HCT116 (cell line): ENCODE data around the gene GRIP2. TPM values are rescaled to one million over a fixed set of nuclear protein-coding genes. Genes with fewer than 3 reads are reported as not detected.

ENCODE experiments used
- ATAC-seq: fragments of 200-7000 bp; cut with Tn5 transposase; 2 replicates; pipeline ENCODE4 v1.9.1; 2020; ENCODE audit warnings: mild to moderate bottlenecking, moderate library complexity
- BruUV-seq: library from RNA; stranded (reverse); fragments of 400-500 nt; replicated peaks from 2 replicates; lab custom pipeline; 2021; lab: Mats Ljungman, UMichigan
- CTCF ChIA-PET: fragments of 300-600 bp; sonication (Branson Sonifier 250); formaldehyde crosslinking; loops from one replicate; lab custom pipeline; 2021; ENCODE audit warnings: antibody characterized with exemption; lab: Charles Lee
- POLR2A ChIA-PET: fragments of 300-600, 350-600 bp; sonication (Branson Sonifier 250); formaldehyde crosslinking; loops from one replicate; lab custom pipeline; 2021; ENCODE audit warnings: antibody characterized with exemption; lab: Charles Lee
- RAD21 ChIA-PET, 2 experiments: fragments of 300-600 bp; sonication (Branson Sonifier 250); formaldehyde crosslinking; loops; one replicate each; lab custom pipeline; 2023; ENCODE audit warnings: low total read pairs in 2 of 2; ENCODE audit not compliant: uncharacterized antibody in 2 of 2, unreplicated experiment in 2 of 2, low non-redundant PET in 1 of 2; lab: Charles Lee
- DNase-seq: peaks from one replicate; pipeline ENCODE4 v3.0.0-alpha.2; 2010; ENCODE audit warnings: low read depth, low spot score
- H2AFZ ChIP-seq: fragments of 200-600 bp; shearing (Covaris generic), sonication (generic); 2 replicates; pipeline ENCODE4 v1.6.1; 2017; ENCODE audit warnings: low read depth, mixed run types, mixed read lengths, antibody characterized with exemption, low read length; ENCODE audit not compliant: poor library complexity, severe bottlenecking
- H3K27ac ChIP-seq: 2 replicates; pipeline ENCODE4 v1.5.1; 2012; ENCODE audit warnings: low read depth, low read length
- H3K27me3 ChIP-seq: fragments of 200-600 bp; sonication (generic); 2 replicates; pipeline ENCODE4 v1.6.1; 2016; ENCODE audit warnings: mixed run types, low read length, mixed read lengths; ENCODE audit not compliant: insufficient read depth
- H3K36me3 ChIP-seq, 2 experiments: fragments of 200-500 bp in 1 of 2; fragments of 200-600 bp in 1 of 2; sonication (Bioruptor generic) in 1 of 2; sonication (generic) in 1 of 2; 2 replicates each; pipeline versions ENCODE4 v1.5.1 to v1.6.1; 2014 to 2016; ENCODE audit warnings: low read length in 2 of 2, inconsistent platforms in 1 of 2, mixed read lengths in 1 of 2, mixed run types in 1 of 2; ENCODE audit not compliant: insufficient read depth in 2 of 2, control insufficient read depth in 1 of 2
- H3K4me1 ChIP-seq, 2 experiments: fragments of 200-600 bp in 1 of 2; sonication (generic) in 1 of 2; 2 replicates each; pipeline versions ENCODE4 v1.5.1 to v1.6.1; 2012 to 2017; ENCODE audit warnings: low read length in 2 of 2, inconsistent platforms in 1 of 2, mild to moderate bottlenecking in 1 of 2, mixed read lengths in 1 of 2, mixed run types in 1 of 2, moderate library complexity in 1 of 2; ENCODE audit not compliant: insufficient read depth in 2 of 2, control insufficient read depth in 1 of 2
- H3K4me2 ChIP-seq: fragments of 200-600 bp; sonication (generic); 2 replicates; pipeline ENCODE4 v1.6.1; 2017; ENCODE audit warnings: mixed run types, low read length, mixed read lengths
- H3K4me3 ChIP-seq, 2 experiments: fragments of 200-600 bp in 1 of 2; sonication (generic) in 1 of 2; replicated peaks in 1 of 2; 2 replicates each; pipeline ENCODE4 v1.5.1; 2011 to 2016; ENCODE audit warnings: low read length in 2 of 2, control low read depth in 1 of 2, low read depth in 1 of 2, mild to moderate bottlenecking in 1 of 2, mixed read lengths in 1 of 2, mixed run types in 1 of 2
- H3K79me2 ChIP-seq: fragments of 200-600 bp; sonication (generic); 2 replicates; pipeline ENCODE4 v1.6.1; 2017; ENCODE audit warnings: mild to moderate bottlenecking, mixed run types, low read length, moderate library complexity, mixed read lengths; ENCODE audit not compliant: insufficient read depth
- H3K9ac ChIP-seq: fragments of 200-600 bp; sonication (generic); 2 replicates; pipeline ENCODE4 v1.6.1; 2016; ENCODE audit warnings: low read length, mixed read lengths
- H3K9me2 ChIP-seq: fragments of 200-600 bp; sonication (generic), shearing (Covaris generic); 2 replicates; pipeline ENCODE4 v1.6.1; 2017; ENCODE audit warnings: mixed run types, mild to moderate bottlenecking, moderate library complexity; ENCODE audit not compliant: insufficient read depth
- H3K9me3 ChIP-seq, 2 experiments: fragments of 200-500 bp in 1 of 2; fragments of 200-600 bp in 1 of 2; sonication (Bioruptor generic) in 1 of 2; sonication (generic) in 1 of 2; 2 replicates each; pipeline ENCODE4 v1.6.1; 2014 to 2017; ENCODE audit warnings: low read length in 2 of 2, mixed read lengths in 2 of 2, inconsistent platforms in 1 of 2, low read depth in 1 of 2, mild to moderate bottlenecking in 1 of 2, mixed run types in 1 of 2, moderate library complexity in 1 of 2; ENCODE audit not compliant: control insufficient read depth in 1 of 2, insufficient read depth in 1 of 2
- H4K20me1 ChIP-seq: fragments of 200-600 bp; sonication (generic), shearing (Covaris generic); 2 replicates; pipeline ENCODE4 v1.6.1; 2017; ENCODE audit warnings: mixed run types, mild to moderate bottlenecking, moderate library complexity; ENCODE audit not compliant: insufficient read depth
- ATF3 ChIP-seq: IDR thresholded peaks from 2 replicates; pipeline ENCODE4 v1.6.1; 2012
- CBX3 ChIP-seq: IDR thresholded peaks from 2 replicates; pipeline ENCODE4 v1.6.1; 2012; ENCODE audit warnings: low read depth
- EGR1 ChIP-seq: IDR thresholded peaks from 2 replicates; pipeline ENCODE4 v1.6.1; 2012; ENCODE audit warnings: low read depth
- ELF1 ChIP-seq: IDR thresholded peaks from 2 replicates; pipeline ENCODE4 v1.6.1; 2012; ENCODE audit warnings: low read depth, borderline replicate concordance
- EZH2 ChIP-seq: fragments of 200-600 bp; sonication (generic); IDR thresholded peaks from 2 replicates; pipeline ENCODE4 v1.6.1; 2017; ENCODE audit warnings: antibody characterized with exemption, mixed run types
- EZH2phosphoT487 ChIP-seq: fragments of 200-600 bp; IDR thresholded peaks from 2 replicates; pipeline ENCODE4 v1.6.1; 2018; ENCODE audit warnings: antibody characterized with exemption, borderline replicate concordance
- JUND ChIP-seq: IDR thresholded peaks from 2 replicates; pipeline ENCODE4 v1.6.1; 2012
- MAX ChIP-seq: IDR thresholded peaks from 2 replicates; pipeline ENCODE4 v1.6.1; 2012
- POLR2A ChIP-seq: IDR thresholded peaks from 2 replicates; pipeline ENCODE4 v1.7.0; 2011; ENCODE audit warnings: borderline replicate concordance; ENCODE audit not compliant: insufficient read depth, insufficient read length; ENCODE audit errors: extremely low read depth
- POLR2AphosphoS5 ChIP-seq: IDR thresholded peaks from 2 replicates; pipeline ENCODE4 v1.6.1; 2011; ENCODE audit warnings: mild to moderate bottlenecking, low read depth, low read length, moderate library complexity
- RAD21 ChIP-seq: IDR thresholded peaks from 2 replicates; pipeline ENCODE4 v1.6.1; 2012; ENCODE audit warnings: low read depth, mild to moderate bottlenecking
- SIN3A ChIP-seq: IDR thresholded peaks from 2 replicates; pipeline ENCODE4 v1.6.1; 2012; ENCODE audit warnings: low read depth
- SP1 ChIP-seq: IDR thresholded peaks from 2 replicates; pipeline ENCODE4 v1.6.1; 2012; ENCODE audit warnings: low read depth
- TCF7L2 ChIP-seq: IDR thresholded peaks from 2 replicates; pipeline ENCODE4 v1.7.0; 2011; ENCODE audit warnings: borderline replicate concordance, inconsistent platforms; ENCODE audit not compliant: insufficient read depth, insufficient read length; ENCODE audit errors: extremely low read depth
- ZBTB33 ChIP-seq: IDR thresholded peaks from 2 replicates; pipeline ENCODE4 v1.6.1; 2011; ENCODE audit warnings: mild to moderate bottlenecking, low read length, moderate library complexity; ENCODE audit not compliant: insufficient replicate concordance; ENCODE audit errors: extremely low read depth
- ZFX ChIP-seq: fragments of 450-650 bp; IDR thresholded peaks from 2 replicates; pipeline ENCODE4 v1.6.1; 2017
- intact Hi-C: fragments of 100-400 bp; cut with micrococcal nuclease; formaldehyde crosslinking; loops from 2 replicates; pipeline ENCODE4 v1.10.0; 2022
- total RNA-seq: library from RNA; stranded (reverse); gene quantifications from one replicate; pipeline ENCODE4 v1.2.1, GENCODE V29; 2021; ENCODE audit not compliant: unreplicated experiment

The GRIP2 gene
- total RNA-seq, 1 experiment from 2014 or later, result 0.34 TPM

GRCh38 chr3:14561051-14561960 is 21.2 kb upstream of the GRIP2 start:
- no peaks in the 10 kb centered on the region; the same call in 1 of the 2 replicates for H3K27me3 ChIP-seq
- no peak overlapping the region for H2AFZ ChIP-seq
- H3K9ac ChIP-seq, result no peak overlapping the region
- no peaks in the 10 kb centered on the region for H3K36me3 ChIP-seq
- DNase-seq, result no peak
- ChIA-PET CTCF (interaction anchor here (1.3 kb wide), 1 partner anchor 13 kb away, joined by 3 read pairs; no protein-coding TSS in a partner anchor), POLR2A (no interaction called here), RAD21 (no interaction called here)
- H3K27ac ChIP-seq, result no peak overlapping the region
- TF ChIP-seq POLR2A, result no peak
- no peaks in the 10 kb centered on the region for H3K79me2 ChIP-seq
- no TSS peak for BruUV-seq
- H4K20me1 ChIP-seq, result no peaks in the 10 kb centered on the region
- H3K9me3 ChIP-seq, result no peaks in the 10 kb centered on the region
- H3K4me3 ChIP-seq, result no peak overlapping the region
- no peaks in the 10 kb centered on the region for H3K9me2 ChIP-seq
- no peaks in the 10 kb centered on the region for H3K4me1 ChIP-seq
- peak; percentile 40; the same call in 1 of the 2 replicates for ATAC-seq
- intact Hi-C loops, result no loop called here
- H3K4me2 ChIP-seq, result no peak overlapping the region

GRCh38 chr3:14560110-14560509 is 20.0 kb upstream of the GRIP2 start:
- BruUV-seq, result no TSS peak

More at GRCh38 chr3:14560110-14560509, 20.0 kb upstream of the GRIP2 start:
- H3K4me2 ChIP-seq, result no peak overlapping the region
- ChIA-PET CTCF (interaction anchor here (1.3 kb wide), 1 partner anchor 12 kb away, joined by 3 read pairs; no protein-coding TSS in a partner anchor), POLR2A (no interaction called here), RAD21 (no interaction called here)
- ATAC-seq (no peak), DNase-seq (no peak)
- no peak overlapping the region for H3K9ac ChIP-seq
- peaks cover 6 to 8% of the 10 kb centered on the region in 2 experiments; a peak in 2 of 4 replicates for H3K4me1 ChIP-seq
- H3K79me2 ChIP-seq, result no peaks in the 10 kb centered on the region
- H3K4me3 ChIP-seq, result no peak overlapping the region
- H3K27ac ChIP-seq, result no peak overlapping the region
- H3K9me3 ChIP-seq, result no peaks in the 10 kb centered on the region
- intact Hi-C loops, result no loop called here
- H3K27me3 ChIP-seq, result no peaks in the 10 kb centered on the region; the same call in 1 of the 2 replicates
- H4K20me1 ChIP-seq, result no peaks in the 10 kb centered on the region
- TF ChIP-seq ELF1 (no peak), POLR2A (no peak), POLR2AphosphoS5 (no peak), MAX (no peak), RAD21 (no peak), CBX3 (no peak), SIN3A (no peak), EGR1 (no peak), ZBTB33 (no peak), ATF3 (no peak), EZH2phosphoT487 (no peak), EZH2 (no peak), SP1 (no peak), TCF7L2 (no peak), ZFX (no peak), JUND (no peak)
- no peaks in the 10 kb centered on the region for H3K9me2 ChIP-seq
- H3K36me3 ChIP-seq, result no peaks in the 10 kb centered on the region
- H2AFZ ChIP-seq, result no peak overlapping the region
